Kidney (tissue), 14 donors: ENCODE data around the gene KHDC1. TPM values are rescaled to one million over a fixed set of nuclear protein-coding genes. Genes with fewer than 3 reads are reported as not detected.

ENCODE experiments used
- DNase-seq, 5 donors: peaks; one replicate each; pipeline ENCODE4 v3.0.0-alpha.2; 2013 to 2020
- FAIRE-seq: peaks from 2 replicates; lab custom pipeline; 2012; peaks lifted over from hg19 to GRCh38; lab: Jason Lieb, UNC
- H3K27ac ChIP-seq, 2 donors: one replicate each; pipeline ENCODE4 v1.7.0; 2013; ENCODE audit warnings: low read depth in 2 of 2, low read length in 2 of 2, inconsistent platforms in 1 of 2
- H3K27me3 ChIP-seq: one replicate; pipeline ENCODE4 v1.7.1; 2013; ENCODE audit warnings: low read length, inconsistent platforms; ENCODE audit not compliant: control insufficient read depth, insufficient read depth
- H3K36me3 ChIP-seq, 3 donors: one replicate each; pipeline versions ENCODE4 v1.7.0 to v1.7.1; 2013; ENCODE audit warnings: low read length in 3 of 3, control low read depth in 1 of 3, inconsistent platforms in 1 of 3; ENCODE audit not compliant: insufficient read depth in 3 of 3, control insufficient read depth in 2 of 3
- H3K4me1 ChIP-seq, 3 donors: one replicate each; pipeline versions ENCODE4 v1.7.0 to v1.7.1; 2013; ENCODE audit warnings: low read length in 3 of 3, inconsistent platforms in 1 of 3, low read depth in 1 of 3; ENCODE audit not compliant: control insufficient read depth in 2 of 3, insufficient read depth in 2 of 3
- H3K4me3 ChIP-seq, 3 donors: one replicate each; pipeline versions ENCODE4 v1.7.0 to v1.8.1; 2013; ENCODE audit warnings: low read length in 3 of 3, control low read depth in 1 of 3, inconsistent platforms in 1 of 3
- H3K9ac ChIP-seq, 3 donors: one replicate each; pipeline versions ENCODE4 v1.7.0 to v1.7.1; 2013; ENCODE audit warnings: low read length in 3 of 3, control low read depth in 1 of 3, inconsistent platforms in 1 of 3
- H3K9me3 ChIP-seq, 3 donors: one replicate each; pipeline versions ENCODE4 v1.7.0 to v1.7.1; 2013; ENCODE audit warnings: low read length in 3 of 3, control low read depth in 1 of 3, inconsistent platforms in 1 of 3; ENCODE audit not compliant: control insufficient read depth in 2 of 3, insufficient read depth in 1 of 3
- CTCF ChIP-seq: IDR thresholded peaks from 3 replicates; pipeline ENCODE4 v1.5.1; 2012; ENCODE audit warnings: mild to moderate bottlenecking, moderate library complexity, borderline replicate concordance; ENCODE audit not compliant: insufficient read depth; ENCODE audit errors: extremely low read depth
- intact Hi-C: fragments of 100-400 bp; cut with DNase I; formaldehyde crosslinking; loops from one replicate; pipeline ENCODE4 v1.11.1; 2022
- polyA plus RNA-seq: library from polyadenylated mRNA; stranded (reverse); fragments of 350-450 nt; fragmentation: Illumina TruSeq; extraction: RNeasy Lipid Tissue Mini Kit (QIAGEN cat#74804); gene quantifications from one replicate; pipeline ENCODE4 v1.2.3, GENCODE V29; 2014; ENCODE audit warnings: low read depth, low replicate concordance; ENCODE audit not compliant: insufficient read depth
- total RNA-seq: library from RNA; stranded (reverse); fragmentation: NEBNext Ultra II Directional; extraction: Animal tissue kit (Norgen Biotek cat#: 25700); gene quantifications from one replicate; pipeline ENCODE4 v1.2.1, GENCODE V29; 2021
- donor health status: control.
- donor health status: control.
- donor health status: control.
- donor health status: control.
- donor health status: control.
- donor health status: DM: yes; HTN: yes; CAD: no.
- donor health status: Normal renal cell carcinoma (clear cell type).

Gene KHDC1
- total and polyA plus RNA-seq, 2 donors from 2014 or later: 1.0 to 1.7 TPM

- H3K27me3 ChIP-seq: no peaks in the 10 kb centered on the region
- TF ChIP-seq CTCF: no peak
- no peaks in the 10 kb centered on the region for H3K4me1 ChIP-seq
- no peaks in the 10 kb centered on the region for H3K36me3 ChIP-seq
- H3K4me3 ChIP-seq: no peak overlapping the region
- no peak for FAIRE-seq
- no peak for DNase-seq
- H3K27ac ChIP-seq: no peak overlapping the region
- intact Hi-C loops: no loop called here
- H3K9me3 ChIP-seq: no peaks in the 10 kb centered on the region
- no peak overlapping the region for H3K9ac ChIP-seq
These were observed 29.9 kb downstream of the KHDC1 start for GRCh38 chr6:73233048-73233447.

- no peak for TF ChIP-seq CTCF
- no peaks in the 10 kb centered on the region for H3K9me3 ChIP-seq
- no peak for FAIRE-seq
These were observed 31.0 kb downstream of the KHDC1 start for GRCh38 chr6:73231986-73232391.

GRCh38 chr6:73227606-73228255, 35.3 kb downstream of the KHDC1 start:
- no peak overlapping the region for H3K27ac ChIP-seq
- no peak for TF ChIP-seq CTCF
- FAIRE-seq: no peak
- no peaks in the 10 kb centered on the region for H3K9me3 ChIP-seq
- H3K27me3 ChIP-seq: no peaks in the 10 kb centered on the region
- no peaks in the 10 kb centered on the region for H3K36me3 ChIP-seq
- intact Hi-C loops: no loop called here
- no peak overlapping the region for H3K4me3 ChIP-seq
- no peak for DNase-seq
- H3K4me1 ChIP-seq: no peaks in the 10 kb centered on the region
- no peak overlapping the region for H3K9ac ChIP-seq

More at GRCh38 chr6:73231986-73232391, 31.0 kb downstream of the KHDC1 start:
- Histone ChIP-seq H3K27ac (no peak overlapping the region), H3K4me3 (no peak overlapping the region), H3K9ac (no peak overlapping the region), H3K4me1 (no peaks in the 10 kb centered on the region), H3K36me3 (no peaks in the 10 kb centered on the region), H3K27me3 (no peaks in the 10 kb centered on the region)
- intact Hi-C loops: no loop called here
- no peak for DNase-seq

- TF ChIP-seq CTCF: no peak
- no peak for DNase-seq
- Histone ChIP-seq H3K9ac (no peak within 1 kb of the TSS), H3K9me3 (no peaks in the 10 kb centered on the region), H3K27me3 (no peaks in the 10 kb centered on the region), H3K4me1 (no peaks in the 10 kb centered on the region), H3K36me3 (no peaks in the 10 kb centered on the region), H3K4me3 (no peak within 1 kb of the TSS), H3K27ac (no peak within 1 kb of the TSS)
- intact Hi-C loops: no loop called here
- no peak for FAIRE-seq
These were observed 37.6 kb downstream of the KHDC1 start, which contains the start of gene KHDC1L for GRCh38 chr6:73225396-73225795. TSS of gene KHDC1L (minus strand) at chr6:73225496. CDS start at chr6:73225408, 88 bp downstream.
